Progenitor cell of endocrine pancreas (in vitro differentiated cells): ENCODE data around the gene AASDH. TPM values are rescaled to one million over a fixed set of nuclear protein-coding genes. Genes with fewer than 3 reads are reported as not detected.

ENCODE experiments used
- DNase-seq: peaks from one replicate; pipeline ENCODE4 v3.0.0; 2021; ENCODE audit warnings: low spot score; ENCODE audit not compliant: unreplicated experiment
- H3K27ac Mint-ChIP-seq: 2 replicates; pipeline ENCODE4 v1.8.0; 2021; ENCODE audit warnings: mild to moderate bottlenecking, moderate library complexity, mixed read lengths
- H3K27me3 Mint-ChIP-seq: 2 replicates; pipeline ENCODE4 v1.8.0; 2021; ENCODE audit warnings: mixed read lengths
- H3K36me3 Mint-ChIP-seq: 2 replicates; pipeline ENCODE4 v1.8.0; 2022; ENCODE audit warnings: mixed read lengths; ENCODE audit not compliant: insufficient read depth
- H3K4me1 Mint-ChIP-seq: 2 replicates; pipeline ENCODE4 v1.8.0; 2021; ENCODE audit warnings: low read depth, mixed read lengths
- H3K4me3 Mint-ChIP-seq: 2 replicates; pipeline ENCODE4 v1.8.0; 2021; ENCODE audit warnings: low read depth, mild to moderate bottlenecking, moderate library complexity, mixed read lengths
- H3K9me3 Mint-ChIP-seq: 2 replicates; pipeline ENCODE4 v1.8.0; 2021; ENCODE audit warnings: low read depth, mixed read lengths
- total RNA-seq: library from RNA; stranded (reverse); gene quantifications from 2 replicates; pipeline ENCODE4 v1.2.1, GENCODE V29; 2021
- TF ChIP-seq, protein P1 (sequence below): fragments of 200-600 bp; sonication (generic); IDR thresholded peaks from one replicate; pipeline ENCODE4 v1.5.0; 2021; ENCODE audit warnings: antibody characterized with exemption, mild to moderate bottlenecking; ENCODE audit not compliant: unreplicated experiment

AASDH gene
- total RNA-seq, 1 donor from 2014 or later, result 25.2 TPM

DNA sequence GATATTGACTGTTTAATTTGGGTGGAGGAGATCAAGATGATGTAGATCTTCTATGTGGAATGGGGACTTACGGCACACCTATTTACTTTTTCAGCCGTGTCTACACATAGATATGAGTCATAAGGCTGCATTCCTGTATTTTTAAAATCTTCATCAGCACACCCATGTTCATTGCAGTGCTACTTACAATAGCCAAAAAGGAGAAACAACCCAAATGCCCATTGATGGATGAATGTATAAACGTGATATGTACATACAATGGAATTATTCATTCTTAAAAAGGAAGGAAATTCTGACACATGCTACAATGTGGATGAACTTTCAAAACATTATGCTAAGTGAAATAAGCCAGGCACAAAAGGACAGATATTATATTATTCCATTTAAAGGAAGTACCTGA is 98.6 kb downstream of the AASDH start:
- DNase-seq, result no peak
- no peak overlapping the region for H3K4me3 Mint-ChIP-seq
- H3K27ac Mint-ChIP-seq, result no peak overlapping the region
- H3K27me3 Mint-ChIP-seq, result no peaks in the 10 kb centered on the region
- H3K4me1 Mint-ChIP-seq, result no peaks in the 10 kb centered on the region
- peaks cover 41% of the 10 kb centered on the region for H3K36me3 Mint-ChIP-seq
- TF ChIP-seq, protein P1, sequence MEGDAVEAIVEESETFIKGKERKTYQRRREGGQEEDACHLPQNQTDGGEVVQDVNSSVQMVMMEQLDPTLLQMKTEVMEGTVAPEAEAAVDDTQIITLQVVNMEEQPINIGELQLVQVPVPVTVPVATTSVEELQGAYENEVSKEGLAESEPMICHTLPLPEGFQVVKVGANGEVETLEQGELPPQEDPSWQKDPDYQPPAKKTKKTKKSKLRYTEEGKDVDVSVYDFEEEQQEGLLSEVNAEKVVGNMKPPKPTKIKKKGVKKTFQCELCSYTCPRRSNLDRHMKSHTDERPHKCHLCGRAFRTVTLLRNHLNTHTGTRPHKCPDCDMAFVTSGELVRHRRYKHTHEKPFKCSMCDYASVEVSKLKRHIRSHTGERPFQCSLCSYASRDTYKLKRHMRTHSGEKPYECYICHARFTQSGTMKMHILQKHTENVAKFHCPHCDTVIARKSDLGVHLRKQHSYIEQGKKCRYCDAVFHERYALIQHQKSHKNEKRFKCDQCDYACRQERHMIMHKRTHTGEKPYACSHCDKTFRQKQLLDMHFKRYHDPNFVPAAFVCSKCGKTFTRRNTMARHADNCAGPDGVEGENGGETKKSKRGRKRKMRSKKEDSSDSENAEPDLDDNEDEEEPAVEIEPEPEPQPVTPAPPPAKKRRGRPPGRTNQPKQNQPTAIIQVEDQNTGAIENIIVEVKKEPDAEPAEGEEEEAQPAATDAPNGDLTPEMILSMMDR, result no peak
- H3K9me3 Mint-ChIP-seq, result peaks cover 6% of the 10 kb centered on the region

Other genes starting within 250 kb of the AASDH start
- 23.5 and 24.4 TPM in 2 replicates for gene PPAT, start 48.1 kb upstream of the AASDH start, total RNA-seq
- 131 and 138 TPM in 2 replicates for gene PAICS, start 48.8 kb upstream of the AASDH start, total RNA-seq
- 119 and 120 TPM in 2 replicates for gene SRP72, start 80.1 kb upstream of the AASDH start, total RNA-seq
- 0.19 and 0.38 TPM in 2 replicates for gene ARL9, start 118.3 kb upstream of the AASDH start, total RNA-seq